GM19324 (cell line): ENCODE results near the gene EFCAB12.
"Not testable (repeated sequence)": the region's sequence is repeated elsewhere in the genome, so short reads cannot be mapped to it uniquely, and the experiment has no call there.

Source experiments
- ATAC-seq: cut with Tn5 transposase; IDR thresholded peaks from one replicate; pipeline ENCODE4 v1.9.1; 2021; ENCODE audit warnings: mild to moderate bottlenecking, moderate library complexity; ENCODE audit not compliant: unreplicated experiment, low FRiP score

EFCAB12 gene

GRCh38 chr3:129399145-129399894 is 29.1 kb downstream of the EFCAB12 start:
- ATAC-seq = peak; percentile 77

- no peak for ATAC-seq
These were observed 29.7 kb downstream of the EFCAB12 start for GRCh38 chr3:129398803-129399144.

- not testable (repeated sequence) for ATAC-seq
These were observed 34.5 kb downstream of the EFCAB12 start for GRCh38 chr3:129393760-129394564.

GRCh38 chr3:129393271-129393670 is 35.2 kb downstream of the EFCAB12 start:
- no peak for ATAC-seq

GRCh38 chr3:129392106-129392887 is 36.1 kb downstream of the EFCAB12 start:
- not testable (repeated sequence) for ATAC-seq

GRCh38 chr3:129391583-129391982 is 36.9 kb downstream of the EFCAB12 start:
- ATAC-seq = not testable (repeated sequence)

GRCh38 chr3:129389572-129389937 is 38.9 kb downstream of the EFCAB12 start:
- ATAC-seq = no peak

- not testable (repeated sequence) for ATAC-seq
These were observed 39.5 kb downstream of the EFCAB12 start for GRCh38 chr3:129388791-129389571.

- no peak for ATAC-seq
These were observed 40.9 kb downstream of the EFCAB12 start for GRCh38 chr3:129387487-129387886.

- ATAC-seq = no peak
These were observed 41.5 kb downstream of the EFCAB12 start for GRCh38 chr3:129386984-129387383.

GRCh38 chr3:129385507-129385906 is 42.9 kb downstream of the EFCAB12 start:
- ATAC-seq = not testable (repeated sequence)

- no peak for ATAC-seq
These were observed 43.7 kb downstream of the EFCAB12 start for GRCh38 chr3:129384594-129385323.

- ATAC-seq = not testable (repeated sequence)
These were observed 44.3 kb downstream of the EFCAB12 start for GRCh38 chr3:129384103-129384502.

- ATAC-seq = peak; percentile 78
These were observed 45.1 kb downstream of the EFCAB12 start for GRCh38 chr3:129383292-129383860.

GRCh38 chr3:129382366-129382765 is 46.1 kb downstream of the EFCAB12 start:
- no peak for ATAC-seq

- ATAC-seq = no peak
These were observed 48.7 kb downstream of the EFCAB12 start for GRCh38 chr3:129379582-129380358.

- ATAC-seq = no peak
These were observed 49.5 kb downstream of the EFCAB12 start for GRCh38 chr3:129378949-129379348.

- ATAC-seq = no peak
These were observed 50.8 kb downstream of the EFCAB12 start for GRCh38 chr3:129377615-129378014.

- no peak for ATAC-seq
These were observed 53.3 kb downstream of the EFCAB12 start for GRCh38 chr3:129375099-129375498.
